Left hindlimb (tissue), 1 donor: Measurements from ENCODE around the gene PDE9A.
"Not testable (repeated sequence)": the region's sequence is repeated elsewhere in the genome, so short reads cannot be mapped to it uniquely, and the experiment has no call there.

ENCODE experiments used
- DNase-seq: peaks from one replicate; pipeline ENCODE4 v3.0.0-alpha.2; 2018

The PDE9A gene

GRCh38 chr21:42624936-42625335 is 28.5 kb upstream of the PDE9A start:
- DNase-seq, result no peak

- no peak for DNase-seq
Measured at GRCh38 chr21:42626171-42626570, 27.2 kb upstream of the PDE9A start.

- no peak for DNase-seq
Measured at GRCh38 chr21:42627527-42628289, 25.7 kb upstream of the PDE9A start.

- not testable (repeated sequence) for DNase-seq
Measured at GRCh38 chr21:42628466-42629061, 24.9 kb upstream of the PDE9A start.

- DNase-seq, result no peak
Measured at GRCh38 chr21:42629933-42630589, 23.4 kb upstream of the PDE9A start.

- no peak for DNase-seq
Measured at GRCh38 chr21:42630626-42631025, 22.8 kb upstream of the PDE9A start.

GRCh38 chr21:42631142-42631541 is 22.3 kb upstream of the PDE9A start:
- DNase-seq, result no peak

- no peak for DNase-seq
Measured at GRCh38 chr21:42632336-42632751, 21.1 kb upstream of the PDE9A start.

- no peak for DNase-seq
Measured at GRCh38 chr21:42632771-42633690, 20.4 kb upstream of the PDE9A start.

GRCh38 chr21:42633858-42634257 is 19.6 kb upstream of the PDE9A start:
- no peak for DNase-seq

- DNase-seq, result no peak
Measured at GRCh38 chr21:42635848-42636519, 17.4 kb upstream of the PDE9A start.

- DNase-seq, result no peak
Measured at GRCh38 chr21:42636520-42637266, 16.7 kb upstream of the PDE9A start.

- DNase-seq, result no peak
Measured at GRCh38 chr21:42637267-42638041, 16.0 kb upstream of the PDE9A start.

GRCh38 chr21:42638266-42638863 is 15.1 kb upstream of the PDE9A start:
- DNase-seq, result no peak

GRCh38 chr21:42639646-42640152 is 13.7 kb upstream of the PDE9A start:
- DNase-seq, result no peak

GRCh38 chr21:42640486-42640885 is 12.9 kb upstream of the PDE9A start:
- DNase-seq, result no peak

- DNase-seq, result peak; percentile 51
Measured at GRCh38 chr21:42641311-42642218, 11.9 kb upstream of the PDE9A start.

GRCh38 chr21:42642219-42642745 is 11.1 kb upstream of the PDE9A start:
- no peak for DNase-seq
